Measurements from ENCODE around the gene SAP30BP.

Gene SAP30BP

GRCh38 chr17:75737133-75737962 lies 70.2 kb downstream of the SAP30BP start:
- no peak for DNase-seq (ENCODE audit: low read depth in 2 of 3, low spot score in 2 of 3)

- no peak for DNase-seq (ENCODE audit: low read depth in 2 of 3, low spot score in 2 of 3)
These were observed 71.2 kb downstream of the SAP30BP start for GRCh38 chr17:75738218-75738802.

DNA sequence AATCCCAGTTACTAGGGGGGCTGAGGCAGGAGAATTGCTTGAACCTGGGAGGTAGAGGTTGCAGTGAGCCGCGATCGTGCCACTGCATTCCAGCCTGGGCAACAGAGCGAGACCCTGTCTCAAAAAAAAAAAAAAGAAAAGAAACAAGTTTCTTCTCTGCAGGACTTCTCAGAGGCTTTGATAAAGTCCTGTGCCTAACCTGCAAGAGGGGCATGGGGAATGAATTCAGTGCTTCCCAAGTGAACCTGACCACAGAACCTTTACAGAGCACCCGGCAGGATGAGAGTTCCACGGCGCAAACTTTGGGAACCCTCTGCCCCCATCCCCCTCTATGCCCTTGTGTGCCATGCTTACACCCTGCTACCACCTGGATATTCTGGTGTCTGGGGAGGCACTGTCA lies 72.0 kb downstream of the SAP30BP start:
- no peak for DNase-seq (ENCODE audit: low read depth in 2 of 3, low spot score in 2 of 3)

- DNase-seq (ENCODE audit: low read depth in 2 of 3, low spot score in 2 of 3), result no peak
These were observed 72.7 kb downstream of the SAP30BP start for GRCh38 chr17:75739801-75740200.

DNA sequence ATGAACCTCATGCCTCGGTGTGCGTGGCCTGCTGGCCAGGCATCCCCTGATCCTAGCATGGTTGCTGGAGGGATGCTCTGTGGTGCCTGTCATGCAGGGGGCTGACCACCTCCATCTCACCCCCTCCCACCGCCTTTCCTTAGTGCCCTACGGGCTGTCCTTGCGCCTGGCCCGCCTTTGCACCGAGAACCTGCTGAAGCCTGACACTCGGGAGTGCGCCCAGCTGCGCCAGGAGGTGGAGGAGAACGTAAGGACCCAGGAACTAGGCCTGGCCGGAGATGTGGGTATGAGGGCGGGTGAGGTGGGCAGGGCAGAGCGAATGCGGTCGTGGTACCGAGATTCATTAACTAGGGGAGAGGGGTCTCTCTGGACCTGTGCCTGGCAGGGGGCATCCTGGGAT lies 73.1 kb downstream of the SAP30BP start:
- DNase-seq (ENCODE audit: low read depth in 2 of 3, low spot score in 2 of 3), result no peak

DNA sequence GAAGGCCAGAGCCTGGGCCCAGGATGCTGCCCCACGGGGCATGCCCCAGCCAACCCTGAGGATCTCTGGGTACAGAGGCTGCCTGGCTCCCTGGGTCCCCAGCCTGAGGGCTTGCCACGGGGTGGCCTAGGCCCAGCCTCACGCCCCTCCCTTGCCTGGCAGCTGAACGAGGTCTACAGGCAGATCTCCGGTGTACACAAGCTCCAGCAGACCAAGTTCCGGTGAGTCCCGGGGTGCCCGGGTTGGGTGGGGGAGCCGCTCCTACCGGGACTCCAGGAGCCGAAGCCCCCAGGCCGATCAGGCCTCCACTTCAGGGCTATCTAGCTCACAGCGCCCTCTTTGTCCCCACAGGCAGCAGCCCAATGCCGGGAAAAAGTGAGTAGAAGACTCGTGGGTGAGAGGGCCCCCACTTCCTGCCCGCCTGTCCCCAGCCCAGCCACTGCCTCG lies 73.5 kb downstream of the SAP30BP start:
- DNase-seq (ENCODE audit: low read depth in 2 of 3, low spot score in 2 of 3), result no peak

DNA sequence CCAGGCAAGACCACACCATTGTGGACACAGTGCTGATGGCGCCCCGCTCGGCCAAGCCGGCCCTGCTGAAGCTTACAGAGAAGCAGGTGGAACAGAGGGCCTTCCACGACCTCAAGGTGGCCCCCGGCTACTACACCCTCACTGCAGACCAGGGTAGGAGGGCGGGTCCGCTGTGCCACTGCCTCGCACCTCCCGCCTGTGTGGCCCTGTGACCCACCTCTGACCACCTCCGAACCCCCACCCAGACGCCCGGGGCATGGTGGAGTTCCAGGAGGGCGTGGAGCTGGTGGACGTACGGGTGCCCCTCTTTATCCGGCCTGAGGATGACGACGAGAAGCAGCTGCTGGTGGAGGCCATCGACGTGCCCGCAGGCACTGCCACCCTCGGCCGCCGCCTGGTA lies 75.2 kb downstream of the SAP30BP start:
- no peak for DNase-seq (ENCODE audit: low read depth in 2 of 3, low spot score in 2 of 3)

DNA sequence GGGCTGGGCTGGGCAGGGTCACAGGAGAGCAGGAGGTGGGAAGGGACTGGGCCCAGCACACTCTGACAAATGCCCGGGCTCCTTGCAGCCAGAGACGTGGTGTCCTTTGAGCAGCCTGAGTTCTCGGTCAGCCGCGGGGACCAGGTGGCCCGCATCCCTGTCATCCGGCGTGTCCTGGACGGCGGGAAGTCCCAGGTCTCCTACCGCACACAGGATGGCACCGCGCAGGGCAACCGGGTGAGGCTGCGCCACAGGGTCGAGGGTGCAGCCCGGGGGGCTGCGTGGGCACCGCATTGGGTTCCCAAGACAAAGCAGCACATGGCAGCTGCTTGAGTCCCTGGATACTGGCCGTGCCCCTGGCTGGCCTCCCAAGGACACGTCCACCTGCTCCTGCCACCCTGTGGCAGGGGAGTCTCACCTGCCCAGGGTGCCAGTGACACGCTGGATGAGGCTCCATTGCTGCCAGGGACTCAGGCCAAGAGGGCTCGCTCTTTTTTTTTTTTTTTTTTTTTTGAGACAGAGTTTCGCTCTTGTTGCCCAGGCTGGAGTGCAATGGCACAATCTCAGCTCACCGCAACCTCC lies 76.6 kb downstream of the SAP30BP start:
- no peak for DNase-seq (ENCODE audit: low read depth in 2 of 3, low spot score in 2 of 3)

- DNase-seq (ENCODE audit: low read depth in 2 of 3, low spot score in 2 of 3), result no peak
These were observed 81.6 kb downstream of the SAP30BP start for GRCh38 chr17:75748706-75749105.

DNA sequence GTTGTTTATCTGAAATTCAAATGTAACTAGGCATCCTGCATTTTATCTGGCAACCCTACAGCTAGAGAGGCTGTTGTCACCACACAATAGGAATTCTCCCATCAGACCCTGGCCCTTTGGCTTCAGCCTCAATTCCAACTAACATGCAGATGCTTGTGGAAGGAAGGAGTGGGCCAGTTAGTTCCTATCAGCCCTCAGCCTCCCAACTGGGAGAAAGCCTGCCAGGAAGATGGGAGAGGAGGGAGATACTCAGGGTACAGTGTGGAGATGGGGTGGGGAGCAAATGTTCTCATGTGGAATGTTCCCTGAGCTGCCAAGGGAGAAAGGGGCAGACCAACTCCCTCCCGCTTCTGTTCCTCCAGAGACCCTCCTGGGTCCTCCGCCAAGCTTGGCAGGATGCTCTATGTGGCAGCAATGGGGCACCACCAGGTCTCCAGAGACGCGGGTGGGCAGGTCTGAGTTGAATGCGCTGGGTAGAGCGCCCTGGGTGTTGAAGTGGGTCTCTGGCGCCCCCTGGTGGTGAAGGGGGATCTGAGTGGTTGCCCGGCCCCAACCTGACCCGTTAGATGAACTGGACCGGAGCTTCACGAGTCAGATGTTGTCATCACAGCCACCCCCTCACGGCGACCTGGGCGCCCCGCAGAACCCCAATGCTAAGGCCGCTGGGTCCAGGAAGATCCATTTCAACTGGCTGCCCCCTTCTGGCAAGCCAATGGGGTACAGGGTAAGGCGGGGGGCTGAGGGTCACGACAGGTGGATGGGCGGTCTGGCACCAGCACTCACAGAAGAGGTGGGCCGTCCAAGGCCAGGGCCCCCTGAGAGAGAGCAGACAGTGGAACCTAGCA lies 82.6 kb downstream of the SAP30BP start:
- DNase-seq (ENCODE audit: low read depth in 2 of 3, low spot score in 2 of 3), result peak; percentile 59 to 98 (median 98)

GRCh38 chr17:75750661-75751423 lies 83.7 kb downstream of the SAP30BP start:
- DNase-seq (ENCODE audit: low read depth in 2 of 3, low spot score in 2 of 3), result no peak

- no peak for DNase-seq (ENCODE audit: low read depth in 2 of 3, low spot score in 2 of 3)
These were observed 84.7 kb downstream of the SAP30BP start for GRCh38 chr17:75751676-75752404.

- DNase-seq (ENCODE audit: low read depth in 2 of 3, low spot score in 2 of 3), result no peak
These were observed 85.2 kb downstream of the SAP30BP start for GRCh38 chr17:75752405-75752709.

DNA sequence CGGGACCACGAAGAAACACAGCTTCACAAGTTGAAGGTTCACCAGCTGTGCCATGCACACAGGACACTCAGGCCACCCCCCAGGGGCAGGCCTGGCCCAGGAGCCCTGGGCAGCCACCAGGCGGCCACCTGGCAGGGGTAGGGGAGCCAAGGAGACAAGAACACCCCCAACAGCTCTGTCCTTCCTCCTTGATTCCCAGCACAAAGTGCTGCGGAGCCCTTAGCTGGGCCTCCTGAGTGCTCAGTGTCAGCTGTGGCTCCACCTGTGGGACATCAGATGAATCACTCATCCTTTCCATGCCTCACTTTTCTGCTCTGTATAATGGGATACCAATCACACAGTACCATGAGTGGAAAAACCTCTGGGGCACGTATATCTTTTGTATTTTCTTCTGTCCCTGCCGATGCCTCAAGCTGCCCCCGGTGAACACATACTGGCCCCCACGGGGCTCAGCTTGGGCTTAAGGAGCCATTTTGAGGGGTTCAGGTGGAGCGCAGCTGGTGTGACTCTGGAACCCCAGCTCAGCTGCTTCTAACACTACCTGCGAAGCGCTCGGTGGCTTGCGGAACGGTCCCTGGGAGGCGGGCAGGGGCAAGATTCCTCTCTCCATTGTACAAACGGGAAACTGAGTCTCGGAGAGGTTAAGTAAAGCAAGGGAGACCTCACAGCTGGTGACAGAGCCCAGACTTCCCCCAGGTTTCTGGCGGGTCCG lies 85.8 kb downstream of the SAP30BP start:
- DNase-seq (ENCODE audit: low read depth in 2 of 3, low spot score in 2 of 3), result no peak

DNA sequence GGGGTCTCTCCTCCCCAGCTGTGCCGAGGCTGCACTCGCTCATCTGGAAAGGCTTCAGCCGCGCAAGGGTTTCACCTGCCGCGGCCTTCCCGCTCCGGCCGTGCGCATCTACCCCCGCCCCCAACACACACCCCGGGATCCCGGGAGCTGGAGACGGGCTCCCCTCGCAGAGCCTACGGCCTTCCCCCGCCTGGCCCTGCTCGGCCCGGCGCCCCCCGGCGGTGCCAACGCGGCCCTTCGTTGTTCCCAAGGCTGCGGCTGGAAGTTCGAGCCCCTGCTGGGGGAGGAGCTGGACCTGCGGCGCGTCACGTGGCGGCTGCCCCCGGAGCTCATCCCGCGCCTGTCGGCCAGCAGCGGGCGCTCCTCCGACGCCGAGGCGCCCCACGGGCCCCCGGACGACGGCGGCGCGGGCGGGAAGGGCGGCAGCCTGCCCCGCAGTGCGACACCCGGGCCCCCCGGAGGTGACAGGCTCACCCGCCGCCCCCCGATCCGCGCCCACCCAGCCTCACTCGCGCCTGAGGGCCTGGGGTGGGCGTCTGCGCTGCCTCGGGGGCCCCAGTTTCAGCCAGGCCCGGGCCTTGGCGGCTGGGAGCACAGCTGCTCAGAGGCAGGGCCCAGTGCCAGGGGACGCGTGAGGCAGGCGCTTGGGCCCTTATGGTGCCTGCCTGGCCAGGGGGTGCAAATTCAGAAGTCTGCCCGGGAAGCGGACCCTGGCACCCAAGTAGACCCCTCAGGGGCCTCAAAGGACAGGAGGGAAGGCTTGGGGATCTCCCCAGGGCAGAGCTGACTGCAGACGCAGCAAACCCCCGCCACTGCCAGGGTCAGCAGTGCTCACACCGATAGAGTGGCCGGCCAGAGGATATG lies 86.6 kb downstream of the SAP30BP start:
- DNase-seq (ENCODE audit: low read depth in 2 of 3, low spot score in 2 of 3), result peak in 2 of 3 experiments; percentile 56 to 58

DNA sequence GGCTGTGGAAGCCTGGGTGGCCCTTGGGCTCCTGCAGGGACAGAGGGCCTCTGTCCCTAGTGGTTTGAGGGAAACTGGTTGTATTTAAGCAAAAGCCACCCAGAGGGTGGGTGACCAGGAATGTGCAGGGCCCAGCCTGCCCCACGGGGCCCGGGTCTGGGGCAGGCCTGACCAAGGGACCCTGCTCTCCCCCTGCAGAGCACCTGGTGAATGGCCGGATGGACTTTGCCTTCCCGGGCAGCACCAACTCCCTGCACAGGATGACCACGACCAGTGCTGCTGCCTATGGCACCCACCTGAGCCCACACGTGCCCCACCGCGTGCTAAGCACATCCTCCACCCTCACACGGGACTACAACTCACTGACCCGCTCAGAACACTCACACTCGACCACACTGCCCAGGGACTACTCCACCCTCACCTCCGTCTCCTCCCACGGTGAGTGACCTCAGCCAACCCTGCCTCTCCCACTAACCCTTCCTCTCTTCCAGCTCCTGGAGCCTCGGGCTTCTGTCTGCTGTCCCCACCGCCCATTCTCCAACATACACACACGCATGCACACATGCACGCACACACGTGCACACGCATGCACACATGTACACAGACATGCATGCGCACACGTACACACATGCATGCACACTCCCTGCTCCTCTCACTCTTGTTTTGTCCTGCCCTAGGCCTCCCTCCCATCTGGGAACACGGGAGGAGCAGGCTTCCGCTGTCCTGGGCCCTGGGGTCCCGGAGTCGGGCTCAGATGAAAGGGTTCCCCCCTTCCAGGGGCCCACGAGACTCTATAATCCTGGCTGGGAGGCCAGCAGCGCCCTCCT lies 87.5 kb downstream of the SAP30BP start:
- DNase-seq (ENCODE audit: low read depth in 2 of 3, low spot score in 2 of 3), result no peak

DNA sequence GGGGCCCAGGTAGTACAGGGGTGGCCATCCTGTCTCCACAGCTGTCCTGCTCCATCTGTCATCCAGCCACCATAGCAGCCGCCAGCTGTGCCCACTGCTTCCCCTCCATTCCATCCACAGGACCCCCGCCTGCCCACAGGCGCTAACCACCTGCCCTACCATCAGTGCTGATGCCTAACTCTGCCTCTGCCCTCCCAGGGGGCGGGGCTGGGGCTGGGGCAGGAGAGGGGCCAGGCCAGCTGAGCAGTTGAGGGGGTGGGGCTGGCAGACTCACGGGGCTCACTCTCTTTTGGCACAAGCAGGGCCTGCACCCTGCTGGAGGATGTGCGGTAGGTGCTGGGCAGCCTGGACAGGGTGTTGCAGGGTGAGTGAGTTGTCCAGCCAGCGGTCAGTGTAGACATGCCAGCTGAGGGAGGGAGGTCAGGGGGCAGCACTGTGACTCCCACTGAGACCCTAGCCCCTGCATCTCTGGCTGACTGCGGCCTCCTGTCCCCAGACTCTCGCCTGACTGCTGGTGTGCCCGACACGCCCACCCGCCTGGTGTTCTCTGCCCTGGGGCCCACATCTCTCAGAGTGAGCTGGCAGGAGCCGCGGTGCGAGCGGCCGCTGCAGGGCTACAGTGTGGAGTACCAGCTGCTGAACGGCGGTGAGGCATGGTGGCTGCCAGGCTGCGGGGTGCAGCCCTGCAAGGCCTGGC lies 88.2 kb downstream of the SAP30BP start:
- no peak for DNase-seq (ENCODE audit: low read depth in 2 of 3, low spot score in 2 of 3)
